ENCODE data around the gene RBP3. TPM values are rescaled to one million over a fixed set of nuclear protein-coding genes. Genes with fewer than 3 reads are reported as not detected.

Gene RBP3
- total RNA-seq, 1 experiment from 2014 or later = not detected

GRCh38 chr10:47346581-47347302 lies 1.4 kb upstream of the RBP3 start:
- DNase-seq = no peak

GRCh38 chr10:47347303-47347675 lies 874 bp upstream of the RBP3 start:
- Histone ChIP-seq H3K9me3 (no peaks in the 10 kb centered on the region), H3K27me3 (no peaks in the 10 kb centered on the region), H3K36me3 (no peaks in the 10 kb centered on the region), H3K4me3 (no peak overlapping the region)
- no peak for DNase-seq

More at GRCh38 chr10:47346581-47347302, 1.4 kb upstream of the RBP3 start:
- H3K4me3 ChIP-seq = no peak overlapping the region
- no peaks in the 10 kb centered on the region for H3K27me3 ChIP-seq
- H3K9me3 ChIP-seq = no peaks in the 10 kb centered on the region
- no peaks in the 10 kb centered on the region for H3K36me3 ChIP-seq

GRCh38 chr10:47348661-47349470 lies 703 bp downstream of the RBP3 start:
- Histone ChIP-seq H3K9me3 (no peaks in the 10 kb centered on the region), H3K4me3 (no peak overlapping the region), H3K27me3 (no peaks in the 10 kb centered on the region), H3K36me3 (no peaks in the 10 kb centered on the region)
- DNase-seq = no peak

GRCh38 chr10:47349516-47349915 lies 1.4 kb downstream of the RBP3 start:
- Histone ChIP-seq H3K9me3 (no peaks in the 10 kb centered on the region), H3K27me3 (no peaks in the 10 kb centered on the region), H3K4me3 (no peak overlapping the region), H3K36me3 (no peaks in the 10 kb centered on the region)
- no peak for DNase-seq

- H3K9me3 ChIP-seq = no peaks in the 10 kb centered on the region
- H3K36me3 ChIP-seq = no peaks in the 10 kb centered on the region
- no peak overlapping the region for H3K4me3 ChIP-seq
- DNase-seq = no peak
- H3K27me3 ChIP-seq = no peaks in the 10 kb centered on the region
Measured at GRCh38 chr10:47349941-47350371, 1.8 kb downstream of the RBP3 start.

GRCh38 chr10:47350671-47351640 lies 2.8 kb downstream of the RBP3 start:
- DNase-seq = no peak
- no peak overlapping the region for H3K4me3 ChIP-seq
- H3K27me3 ChIP-seq = no peaks in the 10 kb centered on the region
- H3K9me3 ChIP-seq = no peaks in the 10 kb centered on the region
- no peaks in the 10 kb centered on the region for H3K36me3 ChIP-seq

- no peak overlapping the region for H3K4me3 ChIP-seq
- no peaks in the 10 kb centered on the region for H3K27me3 ChIP-seq
- no peaks in the 10 kb centered on the region for H3K9me3 ChIP-seq
- H3K36me3 ChIP-seq = no peaks in the 10 kb centered on the region
- no peak for DNase-seq
Measured at GRCh38 chr10:47351899-47352815, 4.0 kb downstream of the RBP3 start.

GRCh38 chr10:47353351-47353750 lies 5.2 kb downstream of the RBP3 start:
- Histone ChIP-seq H3K36me3 (no peaks in the 10 kb centered on the region), H3K27me3 (no peaks in the 10 kb centered on the region), H3K9me3 (no peaks in the 10 kb centered on the region), H3K4me3 (no peak overlapping the region)
- no peak for DNase-seq

- DNase-seq = no peak
- Histone ChIP-seq H3K4me3 (no peak overlapping the region), H3K9me3 (no peaks in the 10 kb centered on the region), H3K36me3 (no peaks in the 10 kb centered on the region), H3K27me3 (no peaks in the 10 kb centered on the region)
Measured at GRCh38 chr10:47354165-47354564, 6.0 kb downstream of the RBP3 start.

- Histone ChIP-seq H3K9me3 (no peaks in the 10 kb centered on the region), H3K36me3 (no peaks in the 10 kb centered on the region), H3K27me3 (no peaks in the 10 kb centered on the region), H3K4me3 (no peak overlapping the region)
- no peak for DNase-seq
Measured at GRCh38 chr10:47354900-47355299, 6.7 kb downstream of the RBP3 start.

GRCh38 chr10:47356708-47357107 lies 8.5 kb downstream of the RBP3 start:
- Histone ChIP-seq H3K27me3 (no peaks in the 10 kb centered on the region), H3K36me3 (no peaks in the 10 kb centered on the region), H3K9me3 (no peaks in the 10 kb centered on the region), H3K4me3 (no peak overlapping the region)
- no peak for DNase-seq

- Histone ChIP-seq H3K9me3 (no peaks in the 10 kb centered on the region), H3K27me3 (no peaks in the 10 kb centered on the region), H3K36me3 (no peaks in the 10 kb centered on the region), H3K4me3 (no peak overlapping the region)
- DNase-seq = no peak
Measured at GRCh38 chr10:47357131-47357582, 9.0 kb downstream of the RBP3 start.

- Histone ChIP-seq H3K9me3 (no peaks in the 10 kb centered on the region), H3K4me3 (no peak overlapping the region), H3K27me3 (no peaks in the 10 kb centered on the region), H3K36me3 (no peaks in the 10 kb centered on the region)
- no peak for DNase-seq
Measured at GRCh38 chr10:47357911-47358310, 9.7 kb downstream of the RBP3 start.

- Histone ChIP-seq H3K9me3 (no peaks in the 10 kb centered on the region), H3K4me3 (no peak overlapping the region), H3K27me3 (no peaks in the 10 kb centered on the region), H3K36me3 (no peaks in the 10 kb centered on the region)
- DNase-seq = no peak
Measured at GRCh38 chr10:47358457-47358856, 10.3 kb downstream of the RBP3 start.

- Histone ChIP-seq H3K4me3 (no peak overlapping the region), H3K9me3 (no peaks in the 10 kb centered on the region), H3K36me3 (no peaks in the 10 kb centered on the region), H3K27me3 (no peaks in the 10 kb centered on the region)
- no peak for DNase-seq
Measured at GRCh38 chr10:47359101-47359500, 10.9 kb downstream of the RBP3 start.
